ENCODE results near the gene PRDX5.

- TF ChIP-seq, protein P1, sequence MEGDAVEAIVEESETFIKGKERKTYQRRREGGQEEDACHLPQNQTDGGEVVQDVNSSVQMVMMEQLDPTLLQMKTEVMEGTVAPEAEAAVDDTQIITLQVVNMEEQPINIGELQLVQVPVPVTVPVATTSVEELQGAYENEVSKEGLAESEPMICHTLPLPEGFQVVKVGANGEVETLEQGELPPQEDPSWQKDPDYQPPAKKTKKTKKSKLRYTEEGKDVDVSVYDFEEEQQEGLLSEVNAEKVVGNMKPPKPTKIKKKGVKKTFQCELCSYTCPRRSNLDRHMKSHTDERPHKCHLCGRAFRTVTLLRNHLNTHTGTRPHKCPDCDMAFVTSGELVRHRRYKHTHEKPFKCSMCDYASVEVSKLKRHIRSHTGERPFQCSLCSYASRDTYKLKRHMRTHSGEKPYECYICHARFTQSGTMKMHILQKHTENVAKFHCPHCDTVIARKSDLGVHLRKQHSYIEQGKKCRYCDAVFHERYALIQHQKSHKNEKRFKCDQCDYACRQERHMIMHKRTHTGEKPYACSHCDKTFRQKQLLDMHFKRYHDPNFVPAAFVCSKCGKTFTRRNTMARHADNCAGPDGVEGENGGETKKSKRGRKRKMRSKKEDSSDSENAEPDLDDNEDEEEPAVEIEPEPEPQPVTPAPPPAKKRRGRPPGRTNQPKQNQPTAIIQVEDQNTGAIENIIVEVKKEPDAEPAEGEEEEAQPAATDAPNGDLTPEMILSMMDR (conservative IDR thresholded peaks at IDR 0.05; ENCODE audit: low read length) = no peak
- no peak for TF ChIP-seq EZH2phosphoT487 (IDR thresholded peaks at IDR 0.05; ENCODE audit: borderline replicate concordance, low read depth, low read length)
These were observed 27.3 kb upstream of the PRDX5 start for GRCh38 chr11:64290352-64291261.
